ENCODE measurements around the gene TTC39A.

TTC39A gene

GRCh38 chr1:51328279-51328678, 2.1 kb downstream of the TTC39A start:
- Histone ChIP-seq H3K36me3 (ENCODE audit: insufficient read depth, low read length) (no peaks in the 10 kb centered on the region), H3K4me2 (ENCODE audit: low read depth, low read length, poor library complexity, severe bottlenecking) (no peak overlapping the region), H2AFZ (ENCODE audit: low read length) (no peak overlapping the region), H3K4me1 (ENCODE audit: insufficient read depth, low read length, poor library complexity, severe bottlenecking) (peaks cover 10% of the 10 kb centered on the region), H3F3A (ENCODE audit: low read depth) (no peaks in the 10 kb centered on the region), H3K9me2 (replicated peaks; ENCODE audit: low read depth, low read length) (no peaks in the 10 kb centered on the region), H3K9me3 (ENCODE audit: insufficient read depth, low read depth, low read length) (no peaks in the 10 kb centered on the region), H3K27me3 (ENCODE audit: insufficient read depth, low read length, poor library complexity, severe bottlenecking) (no peaks in the 10 kb centered on the region), H3K9ac (ENCODE audit: low read depth, low read length, poor library complexity, severe bottlenecking) (no peak overlapping the region), H3K4me3 (ENCODE audit: low read length, poor library complexity, severe bottlenecking) (no peak overlapping the region), H4K20me1 (ENCODE audit: insufficient read depth, low read length, poor library complexity, severe bottlenecking) (no peaks in the 10 kb centered on the region), H3K79me2 (ENCODE audit: insufficient read depth, low read length) (no peaks in the 10 kb centered on the region)
- no peak for TF ChIP-seq EZH2phosphoT487 (IDR thresholded peaks at IDR 0.05; ENCODE audit: borderline replicate concordance)
- no peak for TF ChIP-seq CTCF (conservative IDR thresholded peaks at IDR 0.05; ENCODE audit: low read length)

- H3F3A ChIP-seq (ENCODE audit: low read depth): no peaks in the 10 kb centered on the region
- TF ChIP-seq EZH2phosphoT487 (IDR thresholded peaks at IDR 0.05; ENCODE audit: borderline replicate concordance) (no peak), CTCF (conservative IDR thresholded peaks at IDR 0.05; ENCODE audit: low read length) (no peak)
- H3K79me2 ChIP-seq (ENCODE audit: insufficient read depth, low read length): no peaks in the 10 kb centered on the region
- H2AFZ ChIP-seq (ENCODE audit: low read length): no peak overlapping the region
- peaks cover 10% of the 10 kb centered on the region for H3K4me1 ChIP-seq (ENCODE audit: insufficient read depth, low read length, poor library complexity, severe bottlenecking)
- no peaks in the 10 kb centered on the region for H4K20me1 ChIP-seq (ENCODE audit: insufficient read depth, low read length, poor library complexity, severe bottlenecking)
- no peaks in the 10 kb centered on the region for H3K27me3 ChIP-seq (ENCODE audit: insufficient read depth, low read length, poor library complexity, severe bottlenecking)
- no peak overlapping the region for H3K4me3 ChIP-seq (ENCODE audit: low read length, poor library complexity, severe bottlenecking)
- no peak overlapping the region for H3K4me2 ChIP-seq (ENCODE audit: low read depth, low read length, poor library complexity, severe bottlenecking)
- no peaks in the 10 kb centered on the region for H3K9me3 ChIP-seq (ENCODE audit: insufficient read depth, low read depth, low read length)
- no peaks in the 10 kb centered on the region for H3K9me2 ChIP-seq (replicated peaks; ENCODE audit: low read depth, low read length)
- no peak overlapping the region for H3K9ac ChIP-seq (ENCODE audit: low read depth, low read length, poor library complexity, severe bottlenecking)
- no peaks in the 10 kb centered on the region for H3K36me3 ChIP-seq (ENCODE audit: insufficient read depth, low read length)
Observed at GRCh38 chr1:51327386-51327785, 3.0 kb downstream of the TTC39A start.

- no peaks in the 10 kb centered on the region for H3K79me2 ChIP-seq (ENCODE audit: insufficient read depth, low read length)
- no peak overlapping the region for H3K4me2 ChIP-seq (ENCODE audit: low read depth, low read length, poor library complexity, severe bottlenecking)
- H3K36me3 ChIP-seq (ENCODE audit: insufficient read depth, low read length): no peaks in the 10 kb centered on the region
- no peaks in the 10 kb centered on the region for H3K9me2 ChIP-seq (replicated peaks; ENCODE audit: low read depth, low read length)
- H3K9ac ChIP-seq (ENCODE audit: low read depth, low read length, poor library complexity, severe bottlenecking): no peak overlapping the region
- H4K20me1 ChIP-seq (ENCODE audit: insufficient read depth, low read length, poor library complexity, severe bottlenecking): no peaks in the 10 kb centered on the region
- H3K27me3 ChIP-seq (ENCODE audit: insufficient read depth, low read length, poor library complexity, severe bottlenecking): no peaks in the 10 kb centered on the region
- peaks cover 9% of the 10 kb centered on the region for H3K4me1 ChIP-seq (ENCODE audit: insufficient read depth, low read length, poor library complexity, severe bottlenecking)
- H2AFZ ChIP-seq (ENCODE audit: low read length): no peak overlapping the region
- no peaks in the 10 kb centered on the region for H3F3A ChIP-seq (ENCODE audit: low read depth)
- H3K4me3 ChIP-seq (ENCODE audit: low read length, poor library complexity, severe bottlenecking): no peak overlapping the region
- no peaks in the 10 kb centered on the region for H3K9me3 ChIP-seq (ENCODE audit: insufficient read depth, low read depth, low read length)
- TF ChIP-seq CTCF (conservative IDR thresholded peaks at IDR 0.05; ENCODE audit: low read length) (no peak), EZH2phosphoT487 (IDR thresholded peaks at IDR 0.05; ENCODE audit: borderline replicate concordance) (no peak)
Observed at GRCh38 chr1:51326839-51327238, 3.5 kb downstream of the TTC39A start.
